ENCODE data around the gene SCIMP. TPM values are rescaled to one million over a fixed set of nuclear protein-coding genes. Genes with fewer than 3 reads are reported as not detected.

SCIMP gene
- total RNA-seq, 1 donor from 2014 or later, result 35.5 TPM

DNA sequence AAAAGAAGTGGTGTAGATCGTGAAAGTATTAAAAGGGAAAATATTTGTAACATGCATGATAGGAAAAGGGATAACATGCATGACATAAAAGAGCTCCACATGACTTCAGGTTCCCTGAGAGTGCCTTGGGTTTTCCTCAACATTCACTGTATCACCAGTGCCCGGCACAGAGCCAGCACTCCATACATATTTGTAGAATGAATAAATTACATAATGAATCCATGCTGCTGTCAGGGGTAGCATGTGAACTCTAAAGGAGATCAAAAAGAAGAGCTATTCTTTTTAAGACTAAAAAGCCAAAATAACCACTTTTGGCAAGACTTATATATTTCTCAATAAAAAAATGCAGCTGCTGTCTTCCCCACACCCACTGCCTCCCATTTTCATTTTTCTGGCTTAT is 40.3 kb downstream of the SCIMP start:
- DNase-seq (no peak), ATAC-seq (no peak)
- Histone ChIP-seq H3K36me3 (no peaks in the 10 kb centered on the region), H3K27me3 (ENCODE audit: low read depth) (no peaks in the 10 kb centered on the region), H3K27ac (no peak overlapping the region), H3K9me3 (peaks cover under 1% of the 10 kb centered on the region), H3K4me1 (peaks cover 22% of the 10 kb centered on the region), H3K4me3 (no peak overlapping the region)
- intact Hi-C loops (cut with DNase I), result no loop called here
- TF ChIP-seq, protein P1, sequence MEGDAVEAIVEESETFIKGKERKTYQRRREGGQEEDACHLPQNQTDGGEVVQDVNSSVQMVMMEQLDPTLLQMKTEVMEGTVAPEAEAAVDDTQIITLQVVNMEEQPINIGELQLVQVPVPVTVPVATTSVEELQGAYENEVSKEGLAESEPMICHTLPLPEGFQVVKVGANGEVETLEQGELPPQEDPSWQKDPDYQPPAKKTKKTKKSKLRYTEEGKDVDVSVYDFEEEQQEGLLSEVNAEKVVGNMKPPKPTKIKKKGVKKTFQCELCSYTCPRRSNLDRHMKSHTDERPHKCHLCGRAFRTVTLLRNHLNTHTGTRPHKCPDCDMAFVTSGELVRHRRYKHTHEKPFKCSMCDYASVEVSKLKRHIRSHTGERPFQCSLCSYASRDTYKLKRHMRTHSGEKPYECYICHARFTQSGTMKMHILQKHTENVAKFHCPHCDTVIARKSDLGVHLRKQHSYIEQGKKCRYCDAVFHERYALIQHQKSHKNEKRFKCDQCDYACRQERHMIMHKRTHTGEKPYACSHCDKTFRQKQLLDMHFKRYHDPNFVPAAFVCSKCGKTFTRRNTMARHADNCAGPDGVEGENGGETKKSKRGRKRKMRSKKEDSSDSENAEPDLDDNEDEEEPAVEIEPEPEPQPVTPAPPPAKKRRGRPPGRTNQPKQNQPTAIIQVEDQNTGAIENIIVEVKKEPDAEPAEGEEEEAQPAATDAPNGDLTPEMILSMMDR (IDR thresholded peaks at IDR 0.05), result no peak

DNA sequence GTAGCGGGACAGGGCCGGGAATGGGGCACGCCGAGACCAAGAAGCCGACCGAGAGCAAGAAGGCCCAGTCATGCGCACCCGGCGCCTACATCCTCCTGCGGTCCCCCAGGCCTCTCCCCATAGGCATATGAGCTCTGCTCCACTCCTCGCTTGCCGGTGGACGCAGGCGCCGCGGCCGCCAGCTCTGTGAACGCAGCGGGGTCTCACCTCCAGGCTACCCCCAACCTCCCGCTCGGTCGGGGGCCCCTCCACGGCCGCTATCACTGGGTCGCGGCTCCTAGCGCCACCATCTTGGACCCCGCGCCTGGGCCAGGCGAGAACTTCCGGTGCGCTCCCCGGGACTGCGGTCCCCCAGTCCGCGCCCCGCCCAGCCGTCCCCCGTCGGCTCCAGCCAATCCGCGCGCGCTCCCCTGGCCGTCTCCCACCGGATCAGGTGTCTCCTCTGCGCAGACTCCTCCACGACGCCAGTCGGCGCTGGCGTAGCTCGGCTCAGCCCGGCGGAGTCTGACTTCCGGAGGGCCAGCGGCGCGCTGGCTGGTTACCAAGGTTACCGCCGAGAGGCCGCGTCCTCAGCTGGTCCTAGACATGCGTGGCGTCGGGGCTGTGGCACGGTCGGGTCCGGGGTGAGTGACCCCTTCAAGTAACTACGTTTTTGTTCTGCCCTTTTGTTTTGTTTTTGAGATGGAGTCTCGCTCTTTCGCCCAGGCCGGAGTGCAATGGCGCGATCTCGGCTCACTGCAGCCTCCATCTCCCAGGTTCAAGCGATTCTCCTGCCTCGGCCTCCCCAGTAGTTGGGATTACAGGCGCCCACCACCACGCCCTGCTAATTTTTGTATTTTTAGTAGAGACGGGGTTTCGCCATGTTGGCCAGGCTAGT is 42.9 kb downstream of the SCIMP start, which contains the start of gene ZNF594:
TSS of gene ZNF594 (minus strand) at position 328 of the 877 bp plus-strand sequence. CDS start 7,612 bp downstream, outside the sequence.
- DNase-seq (peak; percentile 98), ATAC-seq (peak; percentile 100)
- Histone ChIP-seq H3K4me1 (peaks cover 22% of the 10 kb centered on the region), H3K27me3 (ENCODE audit: low read depth) (no peaks in the 10 kb centered on the region), H3K4me3 (peak within 1 kb of the TSS; percentile 91), H3K36me3 (no peaks in the 10 kb centered on the region), H3K27ac (peak within 1 kb of the TSS; percentile 83), H3K9me3 (peaks cover 25% of the 10 kb centered on the region)
- intact Hi-C loops (cut with DNase I), result no loop called here
- TF ChIP-seq, protein P1 (IDR thresholded peaks at IDR 0.05), result peak; percentile 75

DNA sequence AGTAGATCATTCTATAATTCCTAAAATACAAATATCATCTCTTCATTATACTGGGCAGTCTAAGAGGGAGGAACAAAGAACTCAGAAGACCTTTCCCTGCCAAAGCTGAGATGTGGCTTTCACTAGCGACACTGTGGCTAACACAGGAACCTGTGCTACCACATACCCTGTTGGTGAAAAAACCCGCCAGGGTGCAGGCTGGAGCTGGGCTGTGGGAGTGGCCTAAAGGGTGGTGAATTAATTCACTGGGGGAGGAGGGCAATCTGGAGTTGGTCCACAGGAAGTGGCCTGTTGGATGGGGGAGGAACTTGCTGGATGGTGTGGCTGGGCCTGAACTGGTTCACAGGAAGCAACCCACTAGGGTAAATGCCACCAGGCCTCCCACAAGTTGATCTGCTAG is 50.4 kb downstream of the SCIMP start:
- Histone ChIP-seq H3K4me1 (no peaks in the 10 kb centered on the region), H3K27me3 (ENCODE audit: low read depth) (no peaks in the 10 kb centered on the region), H3K4me3 (no peak overlapping the region), H3K36me3 (no peaks in the 10 kb centered on the region), H3K9me3 (peaks cover 98% of the 10 kb centered on the region), H3K27ac (no peak overlapping the region)
- TF ChIP-seq, protein P1 (IDR thresholded peaks at IDR 0.05), result no peak
- ATAC-seq (no peak), DNase-seq (no peak)
- intact Hi-C loops (cut with DNase I), result no loop called here

- Histone ChIP-seq H3K27me3 (ENCODE audit: low read depth) (no peaks in the 10 kb centered on the region), H3K4me3 (no peak overlapping the region), H3K27ac (no peak overlapping the region), H3K36me3 (no peaks in the 10 kb centered on the region), H3K4me1 (no peaks in the 10 kb centered on the region), H3K9me3 (peaks cover 99% of the 10 kb centered on the region)
- intact Hi-C loops (cut with DNase I), result no loop called here
- ATAC-seq (no peak), DNase-seq (no peak)
- TF ChIP-seq, protein P1 (IDR thresholded peaks at IDR 0.05), result no peak
These were observed 51.3 kb downstream of the SCIMP start for GRCh38 chr17:5183410-5183793.

DNA sequence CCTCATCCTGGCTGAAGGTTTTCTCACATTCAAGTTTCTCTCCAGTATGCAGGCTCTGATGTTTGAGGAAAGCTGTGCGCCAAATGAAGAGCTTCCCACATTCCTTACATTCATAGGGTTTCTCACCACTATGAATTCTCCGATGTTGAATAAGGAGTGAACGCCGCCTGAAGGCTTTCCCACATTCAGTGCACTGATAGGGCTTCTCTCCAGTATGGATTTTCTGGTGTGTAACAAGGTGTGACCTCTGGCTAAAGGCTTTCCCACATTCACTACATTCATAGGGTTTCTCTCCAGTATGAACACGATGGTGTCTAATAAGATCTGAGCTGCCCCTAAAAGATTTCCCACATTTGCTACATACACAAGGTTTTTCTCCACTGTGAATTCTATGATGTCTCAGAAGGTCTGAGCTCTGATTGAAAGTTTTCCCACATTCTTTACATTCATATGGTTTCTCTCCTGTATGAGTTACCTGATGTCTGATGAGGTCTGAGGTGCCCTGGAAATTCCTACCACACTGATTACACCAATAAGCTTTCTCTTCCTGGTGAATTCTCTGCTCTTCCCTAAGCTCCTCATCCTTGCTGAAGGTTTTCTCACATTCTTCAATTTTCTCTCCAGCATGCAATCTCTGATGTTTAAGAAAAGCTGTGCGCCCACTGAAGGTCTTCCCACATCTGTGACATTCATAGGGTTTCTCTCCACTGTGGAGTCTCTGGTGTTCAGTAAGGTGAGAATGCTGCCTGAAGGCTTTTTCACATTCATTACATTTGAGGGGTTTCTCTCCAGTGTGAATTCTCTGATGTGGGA is 51.9 kb downstream of the SCIMP start:
- intact Hi-C loops (cut with DNase I), result no loop called here
- peaks cover 100% of the 10 kb centered on the region for H3K9me3 ChIP-seq
- no peak overlapping the region for H3K4me3 ChIP-seq
- H3K4me1 ChIP-seq, result no peaks in the 10 kb centered on the region
- H3K27me3 ChIP-seq (ENCODE audit: low read depth), result no peaks in the 10 kb centered on the region
- DNase-seq, result no peak
- no peak overlapping the region for H3K27ac ChIP-seq
- TF ChIP-seq, protein P1 (IDR thresholded peaks at IDR 0.05), result no peak
- ATAC-seq, result no peak
- no peaks in the 10 kb centered on the region for H3K36me3 ChIP-seq
